Right lobe of liver (tissue), 6 donors: ENCODE data around the gene TTC29. TPM values are rescaled to one million over a fixed set of nuclear protein-coding genes. Genes with fewer than 3 reads are reported as not detected.

Experiments
- ATAC-seq, 4 donors: fragments of 200-7000 bp; cut with Tn5 transposase; one replicate each; pipeline ENCODE4 v1.9.1; 2020; ENCODE audit warnings: mild to moderate bottlenecking in 4 of 4, moderate library complexity in 4 of 4
- DNase-seq, 3 donors: peaks; one replicate each; pipeline ENCODE4 v3.0.0-alpha.2; 2020
- H3K27ac ChIP-seq, 3 donors: fragments of 200-600 bp; one replicate each; pipeline ENCODE4 v1.8.0; 2022
- H3K27me3 ChIP-seq, 2 donors: fragments of 200-600 bp; one replicate each; pipeline ENCODE4 v1.8.0; 2022
- H3K36me3 ChIP-seq, 4 donors: fragments of 200-600 bp; sonication (generic) in 1 of 4; one replicate each; pipeline versions ENCODE4 v1.5.1 to v1.8.0; 2017 to 2022; ENCODE audit warnings: control low read depth in 1 of 4
- H3K4me1 ChIP-seq, 4 donors: fragments of 200-600 bp; sonication (generic) in 1 of 4; one replicate each; pipeline versions ENCODE4 v1.5.1 to v1.8.0; 2017 to 2022; ENCODE audit warnings: control low read depth in 1 of 4
- H3K4me3 ChIP-seq, 3 donors: fragments of 200-600 bp; one replicate each; pipeline ENCODE4 v1.8.0; 2022
- H3K9me3 ChIP-seq, 4 donors: fragments of 200-600 bp; sonication (generic) in 1 of 4; one replicate each; pipeline versions ENCODE4 v1.5.1 to v1.8.0; 2017 to 2022; ENCODE audit warnings: control low read depth in 1 of 4
- CTCF ChIP-seq, 4 donors: fragments of 200-600 bp in 3 of 4; fragments of 450-650 bp in 1 of 4; IDR thresholded peaks; one replicate each; pipeline versions ENCODE4 v1.5.1 to v1.8.0; 2016 to 2022; ENCODE audit warnings: antibody characterized with exemption in 4 of 4, mild to moderate bottlenecking in 2 of 4
- POLR2A ChIP-seq: fragments of 450-650 bp; IDR thresholded peaks from one replicate; pipeline ENCODE4 v1.6.1; 2017; ENCODE audit warnings: antibody characterized with exemption, mild to moderate bottlenecking
- WGBS: methylation state at CpG from one replicate; pipeline ENCODE4 v1.1.6; 2018; ENCODE audit warnings: low coverage, low lambda C conversion rate; ENCODE audit not compliant: insufficient coverage; ENCODE audit errors: missing lambda C conversion rate; 5-methylcytosine and 5-hydroxymethylcytosine counted together
- intact Hi-C, 2 donors: fragments of 100-400 bp; cut with DNase I; formaldehyde crosslinking; loops; one replicate each; pipeline versions ENCODE4 v1.11.2 to v1.14.1; 2022
- total RNA-seq, 6 experiments: library from RNA; depleted of rRNA in 2 of 6; stranded (reverse); fragments of >200 nt in 2 of 6; fragmentation: NEBNext Ultra II Directional in 3 of 6; extraction: Animal tissue kit (Norgen Biotek cat#: 25700) in 3 of 6; gene quantifications; one replicate each; pipeline versions ENCODE4 v1.1.0 to v1.2.4, GENCODE V29; 2016 to 2023
- donor health status: DM: no; HTN: yes; CAD: no.
- donor health status: DM: no; HTN: no; CAD: no.
- donor health status: DM: no; HTN: no; CAD: no.
- donor health status: DM: no; HTN: yes; CAD: no.
- donor health status: DM: no; HTN: yes; CAD: no.

Gene TTC29
- total RNA-seq, 6 experiments from 2014 or later = not detected

- H3K9me3 ChIP-seq = no peaks in the 10 kb centered on the region
- TF ChIP-seq CTCF (IDR thresholded peaks at IDR 0.05) (no peak), POLR2A (no peak)
- intact Hi-C loops = no loop called here
- 44% methylated on average over 1 of the region's 1 CpG for WGBS
- H3K4me3 ChIP-seq = no peak overlapping the region
- DNase-seq (no peak), ATAC-seq (no peak)
- H3K4me1 ChIP-seq = no peaks in the 10 kb centered on the region
- peaks cover 0 to under 1% of the 10 kb centered on the region in 2 donors for H3K27me3 ChIP-seq
- no peaks in the 10 kb centered on the region for H3K36me3 ChIP-seq
- no peak overlapping the region for H3K27ac ChIP-seq
Observed at GRCh38 chr4:146959692-146960091, 14.0 kb upstream of the TTC29 start.

GRCh38 chr4:146957237-146957636 lies 11.6 kb upstream of the TTC29 start:
- Histone ChIP-seq H3K9me3 (no peaks in the 10 kb centered on the region), H3K27ac (no peak overlapping the region), H3K27me3 (peaks cover 0 to 6% of the 10 kb centered on the region in 2 donors), H3K4me3 (no peak overlapping the region), H3K36me3 (no peaks in the 10 kb centered on the region), H3K4me1 (no peaks in the 10 kb centered on the region)
- no peak for DNase-seq
- no peak for ATAC-seq
- WGBS = 65% methylated on average over 4 of the region's 4 CpGs
- intact Hi-C loops = no loop called here
- no peak for TF ChIP-seq POLR2A
- TF ChIP-seq CTCF (IDR thresholded peaks at IDR 0.05) = no peak

- H3K27me3 ChIP-seq = peaks cover 0 to 6% of the 10 kb centered on the region in 2 donors
- DNase-seq (no peak), ATAC-seq (no peak)
- intact Hi-C loops = no loop called here
- 32% methylated on average over 2 of the region's 2 CpGs for WGBS
- TF ChIP-seq CTCF (IDR thresholded peaks at IDR 0.05) (no peak), POLR2A (no peak)
- no peaks in the 10 kb centered on the region for H3K4me1 ChIP-seq
- no peaks in the 10 kb centered on the region for H3K9me3 ChIP-seq
- no peak overlapping the region for H3K27ac ChIP-seq
- H3K36me3 ChIP-seq = no peaks in the 10 kb centered on the region
- no peak overlapping the region for H3K4me3 ChIP-seq
Observed at GRCh38 chr4:146952896-146953295, 7.2 kb upstream of the TTC29 start.

GRCh38 chr4:146949559-146949958 lies 3.9 kb upstream of the TTC29 start:
- H3K4me1 ChIP-seq = peaks cover 0 to 7% (median 0%) of the 10 kb centered on the region in 4 donors
- H3K27me3 ChIP-seq = peaks cover 0 to 13% of the 10 kb centered on the region in 2 donors
- H3K4me3 ChIP-seq = no peak overlapping the region
- H3K27ac ChIP-seq = no peak overlapping the region
- intact Hi-C loops = no loop called here
- H3K9me3 ChIP-seq = no peaks in the 10 kb centered on the region
- TF ChIP-seq POLR2A (no peak), CTCF (IDR thresholded peaks at IDR 0.05) (no peak)
- ATAC-seq (no peak), DNase-seq (no peak)
- H3K36me3 ChIP-seq = no peaks in the 10 kb centered on the region
